Tibial artery (tissue), 4 donors: ENCODE measurements around the gene CSTF2T.

ENCODE experiments used
- DNase-seq, 2 donors: peaks; one replicate each; pipeline ENCODE4 v3.0.0-alpha.2; 2019
- H3K27ac ChIP-seq, 2 donors: fragments of 200-600 bp; sonication (generic) in 1 of 2; 1 replicate in 1 of 2; 2 replicates in 1 of 2; pipeline ENCODE4 v1.5.1; 2018 to 2019; ENCODE audit warnings: mild to moderate bottlenecking in 1 of 2
- H3K27me3 ChIP-seq, 2 donors: fragments of 200-600 bp; sonication (generic) in 1 of 2; one replicate each; pipeline versions ENCODE4 v1.5.1 to v1.6.0; 2016 to 2019
- H3K36me3 ChIP-seq, 3 donors: fragments of 200-600 bp; sonication (generic) in 2 of 3; one replicate each; pipeline ENCODE4 v1.5.1; 2016 to 2019; ENCODE audit warnings: mild to moderate bottlenecking in 2 of 3
- H3K4me1 ChIP-seq, 4 donors: fragments of 200-600 bp; sonication (generic) in 2 of 4; 1 replicate in 3 of 4; 2 replicates in 1 of 4; pipeline ENCODE4 v1.5.1; 2016 to 2019
- H3K4me3 ChIP-seq, 2 donors: fragments of 200-600 bp; sonication (generic) in 1 of 2; 1 replicate in 1 of 2; 2 replicates in 1 of 2; pipeline ENCODE4 v1.5.1; 2018 to 2019; ENCODE audit warnings: mild to moderate bottlenecking in 2 of 2
- H3K9me3 ChIP-seq, 3 donors: fragments of 200-600 bp; sonication (generic) in 1 of 3; one replicate each; pipeline ENCODE4 v1.5.1; 2016 to 2019
- intact Hi-C: fragments of 100-400 bp; cut with DNase I; formaldehyde crosslinking; loops from one replicate; pipeline ENCODE4 v1.15.0; 2023; ENCODE audit warnings: low total_unique reads
- TF ChIP-seq, protein P1 (sequence below), 2 experiments: fragments of 200-600 bp in 1 of 2; fragments of 450-650 bp in 1 of 2; IDR thresholded peaks; one replicate each; pipeline ENCODE4 v1.5.1; 2017 to 2019; ENCODE audit warnings: antibody characterized with exemption in 2 of 2, mild to moderate bottlenecking in 1 of 2, moderate library complexity in 1 of 2

CSTF2T gene

GRCh38 chr10:51743146-51743545 lies 43.8 kb upstream of the CSTF2T start:
- Histone ChIP-seq H3K27me3 (no peaks in the 10 kb centered on the region), H3K36me3 (no peaks in the 10 kb centered on the region), H3K4me1 (peaks cover 0 to 15% (median 0%) of the 10 kb centered on the region in 4 donors), H3K9me3 (no peaks in the 10 kb centered on the region), H3K27ac (peak overlapping the region; percentile 11 to 55), H3K4me3 (peak overlapping the region in 1 of 2 donors; percentile 12)
- DNase-seq = no peak
- TF ChIP-seq, protein P1, sequence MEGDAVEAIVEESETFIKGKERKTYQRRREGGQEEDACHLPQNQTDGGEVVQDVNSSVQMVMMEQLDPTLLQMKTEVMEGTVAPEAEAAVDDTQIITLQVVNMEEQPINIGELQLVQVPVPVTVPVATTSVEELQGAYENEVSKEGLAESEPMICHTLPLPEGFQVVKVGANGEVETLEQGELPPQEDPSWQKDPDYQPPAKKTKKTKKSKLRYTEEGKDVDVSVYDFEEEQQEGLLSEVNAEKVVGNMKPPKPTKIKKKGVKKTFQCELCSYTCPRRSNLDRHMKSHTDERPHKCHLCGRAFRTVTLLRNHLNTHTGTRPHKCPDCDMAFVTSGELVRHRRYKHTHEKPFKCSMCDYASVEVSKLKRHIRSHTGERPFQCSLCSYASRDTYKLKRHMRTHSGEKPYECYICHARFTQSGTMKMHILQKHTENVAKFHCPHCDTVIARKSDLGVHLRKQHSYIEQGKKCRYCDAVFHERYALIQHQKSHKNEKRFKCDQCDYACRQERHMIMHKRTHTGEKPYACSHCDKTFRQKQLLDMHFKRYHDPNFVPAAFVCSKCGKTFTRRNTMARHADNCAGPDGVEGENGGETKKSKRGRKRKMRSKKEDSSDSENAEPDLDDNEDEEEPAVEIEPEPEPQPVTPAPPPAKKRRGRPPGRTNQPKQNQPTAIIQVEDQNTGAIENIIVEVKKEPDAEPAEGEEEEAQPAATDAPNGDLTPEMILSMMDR (IDR thresholded peaks at IDR 0.05) = no peak
- intact Hi-C loops = no loop called here

- intact Hi-C loops = no loop called here
- TF ChIP-seq, protein P1 (IDR thresholded peaks at IDR 0.05) = no peak
- no peak for DNase-seq
- Histone ChIP-seq H3K4me3 (no peak overlapping the region), H3K4me1 (peaks cover 0 to 54% (median 6%) of the 10 kb centered on the region in 4 donors), H3K27me3 (no peaks in the 10 kb centered on the region), H3K36me3 (no peaks in the 10 kb centered on the region), H3K9me3 (no peaks in the 10 kb centered on the region), H3K27ac (peak overlapping the region in 1 of 2 donors; percentile 21)
Observed at GRCh38 chr10:51733057-51733456, 33.7 kb upstream of the CSTF2T start.

DNA sequence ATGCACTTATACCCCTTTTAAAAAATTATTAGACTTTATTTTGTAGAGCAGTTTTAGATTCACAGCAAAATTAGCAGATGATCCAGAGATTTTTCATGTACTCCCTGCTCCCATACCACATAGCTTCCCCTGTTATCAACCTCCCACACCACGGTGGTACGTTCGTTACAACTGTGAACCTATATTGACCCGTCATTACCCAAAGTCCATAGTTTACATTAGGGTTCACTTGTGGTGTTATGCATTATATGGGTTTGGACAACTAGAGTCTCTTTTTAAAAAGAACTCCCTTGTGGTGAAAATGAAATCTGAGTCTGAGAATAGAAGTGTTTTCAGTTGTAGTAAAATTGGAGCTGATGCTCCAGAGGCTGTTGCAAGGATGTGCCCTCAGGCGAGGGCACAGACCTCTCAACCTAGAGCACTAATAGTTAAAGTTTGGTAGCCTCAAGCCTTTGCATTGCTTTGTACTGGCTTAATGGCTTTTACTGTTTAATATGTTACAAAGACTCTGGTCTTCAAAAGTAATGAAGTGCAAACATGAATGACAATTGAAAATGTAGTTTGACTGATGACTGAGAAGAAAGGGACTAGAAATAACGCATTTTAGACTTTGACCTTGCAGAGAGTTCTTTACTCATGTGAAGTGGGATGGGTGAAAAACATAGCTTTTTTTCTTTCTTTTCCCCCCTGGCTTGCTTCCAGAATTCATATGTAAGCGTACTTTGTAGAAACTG lies 30.6 kb upstream of the CSTF2T start:
- intact Hi-C loops = no loop called here
- Histone ChIP-seq H3K27me3 (no peaks in the 10 kb centered on the region), H3K27ac (no peak overlapping the region), H3K9me3 (no peaks in the 10 kb centered on the region), H3K4me3 (no peak overlapping the region), H3K4me1 (peaks cover 0 to 47% (median 6%) of the 10 kb centered on the region in 4 donors), H3K36me3 (no peaks in the 10 kb centered on the region)
- no peak for DNase-seq
- TF ChIP-seq, protein P1 (IDR thresholded peaks at IDR 0.05) = no peak

DNA sequence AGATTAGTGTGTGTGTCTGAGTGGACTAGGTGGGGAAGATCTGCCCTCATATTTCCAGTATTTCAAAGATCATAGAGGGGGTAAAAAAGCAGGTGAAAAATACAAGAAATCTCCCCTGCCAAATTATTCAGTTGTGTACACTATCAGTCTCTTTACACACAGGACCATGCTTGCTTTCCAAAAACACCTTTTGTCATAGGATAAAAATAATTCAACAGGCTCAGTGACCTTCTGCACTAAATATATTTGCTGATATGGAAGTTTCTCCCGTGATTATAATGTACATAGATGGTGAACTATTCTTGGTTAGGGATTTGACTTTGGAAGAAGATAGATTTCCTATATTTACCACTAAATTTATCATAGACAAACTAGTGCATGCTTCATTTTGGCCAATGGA lies 24.6 kb upstream of the CSTF2T start:
- Histone ChIP-seq H3K9me3 (no peaks in the 10 kb centered on the region), H3K4me3 (no peak overlapping the region), H3K36me3 (no peaks in the 10 kb centered on the region), H3K27ac (no peak overlapping the region), H3K4me1 (peaks cover 0 to 31% (median 6%) of the 10 kb centered on the region in 4 donors), H3K27me3 (no peaks in the 10 kb centered on the region)
- TF ChIP-seq, protein P1 (IDR thresholded peaks at IDR 0.05) = no peak
- intact Hi-C loops = no loop called here
- DNase-seq = no peak

DNA sequence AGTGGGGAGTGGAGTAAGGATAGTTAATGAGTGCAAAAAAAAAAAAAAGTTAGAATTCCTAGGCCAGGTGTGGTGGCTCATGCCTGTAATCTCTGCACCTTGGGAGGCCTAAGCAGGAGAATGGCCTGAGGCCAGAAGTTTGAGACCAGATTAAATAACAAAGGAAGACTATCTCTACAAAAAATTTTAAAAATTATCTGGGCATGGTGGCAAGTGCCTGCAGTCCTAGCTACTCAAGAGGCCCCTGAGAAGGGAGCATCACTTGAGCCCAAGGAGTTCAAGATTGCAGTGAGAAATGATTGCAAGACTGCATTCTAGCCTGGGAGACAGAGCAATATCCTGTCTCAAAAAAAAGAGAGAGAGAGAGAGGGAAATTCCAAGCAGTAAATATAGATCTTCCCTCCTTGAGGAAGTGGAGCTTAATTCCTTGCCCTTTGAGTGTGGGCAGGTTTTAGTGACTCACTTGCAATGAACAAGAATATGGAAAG lies 19.5 kb upstream of the CSTF2T start:
- intact Hi-C loops = no loop called here
- Histone ChIP-seq H3K9me3 (no peaks in the 10 kb centered on the region), H3K36me3 (no peaks in the 10 kb centered on the region), H3K27me3 (no peaks in the 10 kb centered on the region), H3K27ac (peak overlapping the region in 1 of 2 donors; percentile 43), H3K4me3 (no peak overlapping the region), H3K4me1 (peaks cover 0 to 59% (median 17%) of the 10 kb centered on the region in 4 donors)
- DNase-seq = no peak
- TF ChIP-seq, protein P1 (IDR thresholded peaks at IDR 0.05) = no peak
